ENCODE data around the gene SCN3A. TPM values are rescaled to one million over a fixed set of nuclear protein-coding genes. Genes with fewer than 3 reads are reported as not detected.

Gene SCN3A
- total RNA-seq, 2 donors from 2014 or later, result 0.24 TPM; not detected in 1

DNA sequence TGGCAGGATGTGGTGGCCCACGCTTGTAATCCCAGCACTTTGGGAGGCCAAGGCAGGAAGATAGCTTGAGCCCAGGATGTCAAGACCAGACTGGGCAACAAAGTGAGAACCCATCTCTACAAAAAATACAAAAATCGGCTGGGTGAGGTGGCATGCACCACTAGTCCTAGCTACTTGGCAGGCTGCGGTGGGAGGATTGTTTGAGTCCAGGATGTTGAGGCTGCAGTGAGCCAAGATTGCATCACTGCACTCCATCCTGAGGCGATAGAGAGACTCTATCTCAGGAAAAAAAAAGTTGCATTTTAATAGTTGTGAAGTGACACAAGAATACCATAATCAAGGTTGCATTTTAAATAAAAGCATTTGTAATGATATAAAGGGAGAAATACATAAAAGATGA, 124.4 kb downstream of the SCN3A start:
- no peak overlapping the region for H3K27ac Mint-ChIP-seq
- H3K36me3 Mint-ChIP-seq (ENCODE audit: insufficient read depth in 2 of 2), result peaks cover 0 to 4% of the 10 kb centered on the region in 2 donors
- no peak overlapping the region for H3K4me3 Mint-ChIP-seq
- H3K4me1 Mint-ChIP-seq (ENCODE audit: low read depth), result no peaks in the 10 kb centered on the region
- ATAC-seq (replicated peaks in 1 of 2) (no peak), DNase-seq (no peak)
- no peaks in the 10 kb centered on the region for H3K27me3 Mint-ChIP-seq (ENCODE audit: low read depth)
- H3K9me3 Mint-ChIP-seq, result peaks cover 6 to 10% of the 10 kb centered on the region in 2 donors

DNA sequence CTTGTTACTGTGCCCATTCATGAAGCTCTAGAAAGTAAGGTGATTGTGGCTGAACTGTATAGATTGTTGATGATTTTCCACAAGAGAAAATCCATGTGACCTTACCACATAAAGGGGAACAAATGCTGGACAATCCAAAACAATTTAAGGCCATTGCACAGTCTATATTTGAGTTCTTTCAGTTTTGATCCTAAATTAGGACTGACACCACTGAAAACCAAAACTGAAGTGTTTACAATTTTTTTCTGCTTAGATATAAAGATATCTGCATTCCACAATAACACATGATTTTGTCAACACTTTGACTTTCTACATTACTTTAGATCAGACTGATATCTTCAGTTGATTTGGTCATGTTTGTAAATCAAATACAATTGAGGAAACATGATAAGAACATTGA, 124.9 kb downstream of the SCN3A start:
- Mint-ChIP-seq H3K27ac (no peak overlapping the region), H3K4me1 (ENCODE audit: low read depth) (no peaks in the 10 kb centered on the region), H3K9me3 (peaks cover 6 to 10% of the 10 kb centered on the region in 2 donors), H3K36me3 (ENCODE audit: insufficient read depth in 2 of 2) (peaks cover 0 to 4% of the 10 kb centered on the region in 2 donors), H3K27me3 (ENCODE audit: low read depth) (no peaks in the 10 kb centered on the region), H3K4me3 (no peak overlapping the region)
- ATAC-seq (replicated peaks in 1 of 2), result no peak
- no peak for DNase-seq

DNA sequence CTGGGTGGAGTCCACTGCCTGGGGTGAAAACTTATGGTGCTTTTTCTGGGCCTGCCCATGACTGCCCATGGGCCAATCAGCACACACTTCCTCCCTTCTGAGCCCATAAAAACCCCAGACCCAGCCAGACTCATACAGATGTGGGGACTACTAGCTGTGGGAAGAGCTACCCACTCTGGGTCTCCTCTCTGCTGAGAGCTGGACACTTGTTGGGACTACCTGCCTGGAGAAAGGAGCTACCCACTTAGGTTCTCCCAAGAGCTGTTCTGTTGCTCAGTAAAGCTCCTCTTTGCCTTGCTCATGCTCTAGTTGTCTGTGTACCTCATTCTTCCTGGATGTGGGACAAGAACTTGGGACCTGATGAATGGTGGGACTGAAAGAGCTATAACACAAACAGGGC, 129.0 kb downstream of the SCN3A start:
- no peak for ATAC-seq (replicated peaks in 1 of 2)
- H3K27ac Mint-ChIP-seq, result no peak overlapping the region

DNA sequence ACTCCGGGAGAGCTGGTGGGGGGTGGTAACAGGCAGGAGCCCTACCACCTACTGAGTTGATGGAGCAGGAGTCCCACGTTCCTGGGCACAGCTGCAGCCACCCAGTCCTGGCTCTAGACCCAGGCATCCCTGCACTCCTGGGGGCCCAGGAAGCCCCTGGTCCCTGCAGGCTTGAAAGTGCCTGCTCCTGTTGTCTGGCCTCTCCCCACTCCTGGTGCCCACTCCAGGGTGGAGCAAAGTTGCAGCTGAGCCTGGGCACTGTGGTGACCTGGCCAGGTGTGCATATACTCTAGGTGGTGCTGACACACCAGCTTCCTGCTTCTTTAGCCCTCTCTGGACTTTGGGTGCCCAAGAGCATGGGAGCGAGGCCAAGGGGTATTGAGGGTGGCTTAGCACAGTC, 129.5 kb downstream of the SCN3A start:
- Mint-ChIP-seq H3K4me1 (ENCODE audit: low read depth) (no peaks in the 10 kb centered on the region), H3K27me3 (ENCODE audit: low read depth) (no peaks in the 10 kb centered on the region), H3K36me3 (ENCODE audit: insufficient read depth in 2 of 2) (no peaks in the 10 kb centered on the region), H3K27ac (no peak overlapping the region), H3K9me3 (peaks cover 0 to 2% of the 10 kb centered on the region in 2 donors), H3K4me3 (no peak overlapping the region)
- DNase-seq (no peak), ATAC-seq (replicated peaks in 1 of 2) (no peak)

More for the DNA sequence above, 129.0 kb downstream of the SCN3A start:
- Mint-ChIP-seq H3K4me1 (ENCODE audit: low read depth) (no peaks in the 10 kb centered on the region), H3K4me3 (no peak overlapping the region), H3K36me3 (ENCODE audit: insufficient read depth in 2 of 2) (no peaks in the 10 kb centered on the region), H3K9me3 (peaks cover 0 to 2% of the 10 kb centered on the region in 2 donors), H3K27me3 (ENCODE audit: low read depth) (no peaks in the 10 kb centered on the region)
- DNase-seq, result no peak

DNA sequence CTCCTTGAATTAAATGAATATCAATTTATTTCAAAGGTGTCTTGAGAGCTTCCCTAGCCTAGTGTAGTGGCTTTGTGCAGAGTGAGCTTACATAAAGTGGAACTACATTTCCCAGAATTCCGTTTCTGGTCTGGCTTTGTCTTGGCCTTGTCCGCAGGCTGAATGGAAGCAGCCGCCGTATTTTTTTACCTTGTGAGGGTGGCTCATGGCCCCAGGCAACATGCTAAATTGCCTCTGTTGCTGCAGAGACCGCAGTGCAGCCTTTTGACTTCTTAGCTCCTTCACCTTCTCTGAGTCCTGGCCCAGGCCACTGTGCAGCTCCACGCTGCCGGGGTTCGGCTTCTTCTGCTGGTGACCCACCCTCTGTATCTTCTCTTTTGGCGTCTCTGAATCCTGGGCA, 133.8 kb downstream of the SCN3A start:
- Mint-ChIP-seq H3K4me1 (ENCODE audit: low read depth) (no peaks in the 10 kb centered on the region), H3K4me3 (no peak overlapping the region), H3K9me3 (peaks cover 0 to 2% of the 10 kb centered on the region in 2 donors), H3K36me3 (ENCODE audit: insufficient read depth in 2 of 2) (no peaks in the 10 kb centered on the region), H3K27ac (no peak overlapping the region), H3K27me3 (ENCODE audit: low read depth) (no peaks in the 10 kb centered on the region)
- no peak for DNase-seq
- ATAC-seq (replicated peaks in 1 of 2), result no peak

DNA sequence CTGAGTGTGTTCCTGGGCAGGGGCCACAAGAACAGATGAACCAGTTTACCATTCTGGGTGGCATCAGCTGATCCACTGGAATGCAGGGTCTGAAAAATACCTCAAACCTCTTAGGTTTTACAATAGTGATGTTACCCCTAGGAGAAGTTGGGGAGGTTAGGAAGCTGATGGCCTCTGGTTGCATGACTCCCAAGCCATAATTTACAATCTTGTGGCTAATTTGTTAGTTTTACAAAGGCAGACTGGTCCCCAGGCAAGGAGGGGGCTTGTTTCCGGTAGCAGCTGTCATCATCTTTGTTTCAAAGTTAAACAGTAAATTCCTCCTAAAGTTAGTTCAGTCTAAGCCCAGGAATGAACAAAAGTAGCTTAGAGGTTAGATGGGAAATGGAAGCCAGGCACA, 134.7 kb downstream of the SCN3A start:
- Mint-ChIP-seq H3K9me3 (peaks cover 0 to 2% of the 10 kb centered on the region in 2 donors), H3K36me3 (ENCODE audit: insufficient read depth in 2 of 2) (no peaks in the 10 kb centered on the region), H3K27ac (no peak overlapping the region), H3K4me3 (no peak overlapping the region), H3K27me3 (ENCODE audit: low read depth) (no peaks in the 10 kb centered on the region), H3K4me1 (ENCODE audit: low read depth) (no peaks in the 10 kb centered on the region)
- ATAC-seq (replicated peaks in 1 of 2) (no peak), DNase-seq (no peak)

DNA sequence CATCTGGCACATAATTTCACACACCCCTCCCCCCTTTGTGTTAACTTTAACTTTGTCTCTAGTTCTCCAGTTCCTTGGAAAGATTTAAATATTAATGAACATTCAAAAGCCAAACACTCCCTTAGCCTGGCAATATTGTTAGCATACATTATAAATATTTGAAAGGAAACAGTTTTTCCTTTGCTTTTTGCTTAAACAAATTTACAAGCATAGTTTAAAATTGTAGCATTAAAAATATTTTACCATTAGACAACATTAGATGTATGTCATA, 135.4 kb downstream of the SCN3A start:
- Mint-ChIP-seq H3K9me3 (no peaks in the 10 kb centered on the region), H3K36me3 (ENCODE audit: insufficient read depth in 2 of 2) (no peaks in the 10 kb centered on the region), H3K27me3 (ENCODE audit: low read depth) (no peaks in the 10 kb centered on the region), H3K27ac (no peak overlapping the region), H3K4me3 (no peak overlapping the region), H3K4me1 (ENCODE audit: low read depth) (no peaks in the 10 kb centered on the region)
- DNase-seq, result no peak
- ATAC-seq (replicated peaks in 1 of 2), result no peak

DNA sequence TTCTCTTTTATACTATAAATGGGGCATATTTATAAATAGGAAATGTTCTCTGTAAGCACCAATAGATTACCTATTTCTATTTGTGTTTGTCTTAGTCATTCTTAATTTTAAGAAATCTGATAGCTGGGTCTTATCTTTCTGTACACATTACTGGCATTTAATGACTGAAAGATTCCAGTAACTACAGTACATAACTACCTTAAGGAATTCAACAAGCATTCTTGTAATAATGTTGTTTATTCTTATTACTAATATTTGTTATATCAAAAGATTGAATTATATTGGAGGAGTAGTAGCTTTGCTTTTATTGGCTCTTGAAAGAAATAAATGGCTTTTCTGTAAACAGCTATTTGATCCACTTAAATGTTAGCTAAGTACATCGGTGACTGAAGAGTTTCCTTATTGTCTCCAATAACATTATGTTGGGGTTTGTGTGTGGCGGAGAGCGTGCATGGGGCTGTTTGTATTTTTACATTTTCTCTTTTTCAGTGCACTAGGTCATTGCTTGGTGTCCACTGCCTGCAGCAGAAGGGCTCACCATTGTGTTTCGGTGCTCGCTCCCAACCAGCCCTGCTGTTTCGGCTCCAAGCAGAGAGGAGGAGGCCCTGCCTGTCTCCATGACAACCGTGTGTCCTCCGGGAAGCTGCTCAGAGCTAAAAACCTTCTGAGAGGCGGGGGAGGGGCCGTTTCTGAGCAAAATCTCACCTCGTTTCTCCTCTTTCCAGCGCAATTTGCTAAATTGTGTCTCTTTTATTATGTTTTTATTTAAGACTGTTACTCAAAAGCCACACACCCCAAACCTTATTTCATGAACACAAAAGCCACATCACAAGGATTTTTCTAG, 136.0 kb downstream of the SCN3A start:
- Mint-ChIP-seq H3K4me1 (ENCODE audit: low read depth) (no peaks in the 10 kb centered on the region), H3K9me3 (no peaks in the 10 kb centered on the region), H3K27me3 (ENCODE audit: low read depth) (no peaks in the 10 kb centered on the region), H3K36me3 (ENCODE audit: insufficient read depth in 2 of 2) (no peaks in the 10 kb centered on the region), H3K4me3 (no peak overlapping the region), H3K27ac (no peak overlapping the region)
- no peak for DNase-seq
- no peak for ATAC-seq (replicated peaks in 1 of 2)

DNA sequence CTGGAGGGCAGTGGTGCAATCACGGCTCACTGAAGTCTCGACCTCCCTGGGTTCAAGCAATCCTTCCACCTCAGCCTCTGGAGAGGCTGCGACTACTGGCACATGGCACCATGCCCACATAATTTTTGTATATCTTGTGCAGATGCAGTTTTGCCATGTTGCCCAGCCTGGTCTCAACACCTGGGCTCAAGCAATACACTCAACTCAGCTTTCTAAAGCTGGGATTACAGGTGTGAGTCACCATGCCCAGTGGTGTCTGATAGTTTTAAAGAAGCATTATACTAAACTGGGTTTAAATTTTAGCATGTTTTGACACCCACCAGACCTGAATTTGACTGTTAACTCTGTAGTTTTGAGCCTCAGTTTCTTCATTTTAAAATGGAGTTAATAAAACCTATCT, 139.1 kb downstream of the SCN3A start:
- Mint-ChIP-seq H3K27ac (no peak overlapping the region), H3K27me3 (ENCODE audit: low read depth) (no peaks in the 10 kb centered on the region), H3K9me3 (no peaks in the 10 kb centered on the region), H3K4me1 (ENCODE audit: low read depth) (no peaks in the 10 kb centered on the region), H3K4me3 (no peak overlapping the region), H3K36me3 (ENCODE audit: insufficient read depth in 2 of 2) (no peaks in the 10 kb centered on the region)
- DNase-seq (no peak), ATAC-seq (replicated peaks in 1 of 2) (no peak)

DNA sequence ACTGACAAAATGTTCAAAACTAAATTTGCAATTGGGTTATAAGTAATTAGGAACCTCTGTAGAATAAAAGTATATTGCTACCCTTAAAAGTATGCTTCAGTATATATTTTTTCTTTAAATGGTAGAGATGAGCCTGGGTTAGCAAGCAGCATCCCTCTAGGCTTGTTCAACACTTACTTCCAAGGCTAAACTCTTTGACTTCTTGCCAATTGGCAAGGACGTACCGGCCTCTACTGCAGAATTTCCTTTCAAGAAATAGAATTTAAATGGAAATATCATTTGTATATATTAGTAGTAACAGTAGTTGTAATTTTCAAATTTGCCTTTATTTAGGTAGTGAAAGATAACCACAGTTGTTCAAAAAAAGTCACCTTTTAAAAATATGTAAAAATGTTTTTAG, 143.4 kb downstream of the SCN3A start:
- no peak overlapping the region for H3K4me3 Mint-ChIP-seq

DNA sequence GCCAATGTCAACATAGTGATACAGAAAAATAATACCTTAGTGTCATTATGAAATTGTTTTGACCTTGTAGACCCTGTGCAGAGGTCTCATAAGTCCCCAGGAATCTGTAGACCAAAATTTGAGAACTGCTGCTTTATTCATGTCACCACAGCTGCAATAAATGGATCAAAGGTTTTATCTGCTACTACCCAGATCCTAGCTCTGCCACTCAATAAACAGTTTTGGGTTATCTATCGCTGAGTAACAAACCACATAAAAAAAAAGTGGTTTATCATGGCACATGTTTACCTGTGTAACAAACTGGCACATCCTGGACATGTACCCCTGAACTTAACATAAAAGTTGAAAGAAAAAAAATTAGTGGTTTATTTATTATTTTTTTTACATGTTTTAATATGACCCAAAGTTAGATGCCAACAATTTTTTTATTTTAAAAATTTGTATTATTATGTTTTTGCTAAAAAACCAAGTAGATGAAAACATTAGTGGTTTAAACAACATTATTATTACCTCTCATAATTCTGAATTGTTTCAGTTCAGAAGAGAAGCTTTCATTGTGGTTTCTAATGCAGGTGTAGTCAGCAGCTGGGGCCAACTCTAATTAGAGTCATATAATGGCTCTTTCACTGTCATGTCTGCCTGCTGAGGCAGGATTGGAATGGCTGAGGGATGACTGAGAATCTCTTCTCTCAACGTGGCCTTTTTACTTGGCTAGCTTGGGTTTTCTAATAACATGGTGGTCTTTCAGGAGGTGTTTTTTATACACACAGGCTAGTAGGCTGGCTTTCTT, 145.2 kb downstream of the SCN3A start:
- Mint-ChIP-seq H3K9me3 (no peaks in the 10 kb centered on the region), H3K27me3 (ENCODE audit: low read depth) (peaks cover 7% of the 10 kb centered on the region), H3K4me1 (ENCODE audit: low read depth) (peaks cover 16% of the 10 kb centered on the region), H3K4me3 (no peak overlapping the region), H3K36me3 (ENCODE audit: insufficient read depth in 2 of 2) (no peaks in the 10 kb centered on the region), H3K27ac (no peak overlapping the region)
- DNase-seq, result no peak
- no peak for ATAC-seq (replicated peaks in 1 of 2)

More for the DNA sequence above, 143.4 kb downstream of the SCN3A start:
- Mint-ChIP-seq H3K4me1 (ENCODE audit: low read depth) (peaks cover 3% of the 10 kb centered on the region), H3K27me3 (ENCODE audit: low read depth) (no peaks in the 10 kb centered on the region), H3K9me3 (no peaks in the 10 kb centered on the region), H3K36me3 (ENCODE audit: insufficient read depth in 2 of 2) (no peaks in the 10 kb centered on the region), H3K27ac (no peak overlapping the region)
- no peak for ATAC-seq (replicated peaks in 1 of 2)
- DNase-seq, result no peak

DNA sequence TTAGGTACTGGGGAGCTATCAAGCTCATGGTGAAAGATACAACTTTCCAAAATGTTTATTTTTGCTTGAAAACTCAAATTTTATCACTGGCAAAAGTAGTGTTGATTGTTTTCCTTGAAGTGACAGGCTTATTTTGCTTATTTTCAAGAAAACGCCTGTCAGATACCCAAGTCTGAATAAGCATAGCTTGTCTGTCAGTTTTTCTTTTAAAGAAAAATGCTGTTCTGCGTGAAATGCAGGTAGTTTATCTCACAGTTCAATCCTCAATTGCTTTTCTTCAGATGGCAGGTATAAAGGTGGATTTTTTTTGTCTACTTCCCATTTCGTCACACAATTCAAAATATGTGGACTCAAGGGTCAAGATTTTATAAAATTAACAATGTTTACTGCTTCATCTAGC, 145.9 kb downstream of the SCN3A start:
- Mint-ChIP-seq H3K27ac (no peak overlapping the region), H3K36me3 (ENCODE audit: insufficient read depth in 2 of 2) (no peaks in the 10 kb centered on the region), H3K27me3 (ENCODE audit: low read depth) (peaks cover 11% of the 10 kb centered on the region), H3K4me1 (ENCODE audit: low read depth) (peaks cover 16% of the 10 kb centered on the region), H3K4me3 (no peak overlapping the region), H3K9me3 (no peaks in the 10 kb centered on the region)
- DNase-seq (no peak), ATAC-seq (replicated peaks in 1 of 2) (no peak)

DNA sequence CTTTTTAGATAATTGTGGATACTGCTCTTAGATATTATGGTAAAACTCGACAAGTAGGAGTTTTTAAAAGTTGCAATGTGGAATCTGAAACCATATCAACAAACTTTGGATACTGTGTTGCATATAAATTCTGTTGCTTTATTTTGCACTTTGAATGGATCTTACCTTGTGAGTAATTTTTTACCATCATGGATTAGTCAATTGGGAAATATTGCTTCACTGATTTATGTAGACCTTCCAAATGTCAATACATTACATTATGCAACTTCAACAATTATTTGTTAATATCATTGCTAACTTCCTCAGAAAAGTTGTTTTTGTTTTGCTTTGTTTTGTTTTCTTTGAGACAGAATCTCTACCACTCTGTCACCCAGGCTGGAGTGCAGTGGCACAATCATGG, 146.5 kb downstream of the SCN3A start:
- H3K36me3 Mint-ChIP-seq (ENCODE audit: insufficient read depth in 2 of 2), result no peaks in the 10 kb centered on the region
- no peak overlapping the region for H3K27ac Mint-ChIP-seq
- H3K27me3 Mint-ChIP-seq (ENCODE audit: low read depth), result peaks cover 14% of the 10 kb centered on the region
- H3K4me1 Mint-ChIP-seq (ENCODE audit: low read depth), result peaks cover 16% of the 10 kb centered on the region
- ATAC-seq (replicated peaks in 1 of 2) (no peak), DNase-seq (no peak)
- H3K9me3 Mint-ChIP-seq, result no peaks in the 10 kb centered on the region
- no peak overlapping the region for H3K4me3 Mint-ChIP-seq
